Gastroesophageal sphincter (tissue), 3 donors: ENCODE measurements around the gene TDG.
A peak's percentile ranks its signal among the peaks of the same experiment; 100 is the strongest.

Experiments used
- EP300 ChIP-seq: sonication (generic); formaldehyde crosslinking; IDR thresholded peaks from one replicate; pipeline ENCODE4 v1.6.1; 2017; ENCODE audit warnings: antibody characterized with exemption, mild to moderate bottlenecking
- POLR2A ChIP-seq, 2 donors: fragments of 450-650 bp; IDR thresholded peaks; one replicate each; pipeline ENCODE4 v1.6.1; 2017; ENCODE audit warnings: antibody characterized with exemption in 2 of 2, mild to moderate bottlenecking in 2 of 2, moderate library complexity in 1 of 2
- POLR2AphosphoS5 ChIP-seq: sonication (generic); formaldehyde crosslinking; IDR thresholded peaks from one replicate; pipeline ENCODE4 v1.6.1; 2017; ENCODE audit warnings: antibody characterized with exemption
- TF ChIP-seq, protein P1 (sequence below), 4 experiments: fragments of 200-600 bp in 2 of 4; fragments of 450-650 bp in 2 of 4; sonication (generic) in 1 of 4; IDR thresholded peaks; one replicate each; pipeline ENCODE4 v1.5.1; 2017 to 2019; ENCODE audit warnings: antibody characterized with exemption in 4 of 4, mild to moderate bottlenecking in 2 of 4, moderate library complexity in 2 of 4

DNA sequence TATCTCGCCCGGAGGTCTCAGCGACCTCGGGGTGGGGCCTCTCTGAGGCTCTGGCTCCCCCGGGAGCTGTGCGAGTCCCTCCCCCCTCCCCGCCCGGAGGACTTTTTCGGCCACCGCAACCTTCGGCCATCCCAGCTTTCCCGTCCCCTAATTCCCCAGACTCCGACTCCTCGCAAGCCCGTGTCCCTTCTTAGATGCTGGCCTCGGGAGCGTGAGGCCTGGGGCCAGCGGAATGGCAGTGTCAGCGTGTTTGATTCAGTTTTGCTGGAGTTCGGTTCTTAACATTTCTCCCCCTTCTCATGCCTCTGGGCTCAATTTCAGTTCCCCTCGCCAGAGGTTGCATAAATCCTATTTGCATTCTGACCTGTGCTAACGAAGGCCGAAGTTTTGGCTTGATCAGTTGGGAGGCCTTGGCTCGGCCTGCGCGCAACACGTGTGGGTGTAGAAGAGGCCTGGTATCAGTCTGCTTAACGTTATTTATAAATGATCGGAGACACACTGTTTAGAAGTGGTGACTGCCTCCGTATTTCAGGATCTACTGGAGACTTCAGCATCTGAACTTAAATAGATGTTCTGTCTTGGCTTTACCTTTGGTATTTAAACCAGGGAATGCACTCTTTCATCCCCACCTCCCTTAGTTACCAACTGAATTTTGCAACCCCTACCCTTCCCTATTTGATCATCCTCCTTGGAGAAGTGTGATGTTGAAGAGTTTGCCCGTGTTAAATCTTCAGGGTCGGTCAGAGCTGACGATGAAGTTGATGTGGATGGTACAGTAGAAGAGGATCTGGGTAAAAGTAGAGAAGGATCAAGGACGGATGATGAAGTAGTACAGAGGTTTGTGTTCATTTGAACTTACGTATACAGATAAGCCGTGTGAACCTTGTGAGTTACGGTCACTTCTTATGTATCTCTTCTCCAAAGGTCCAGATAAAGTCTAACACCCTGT lies 34.6 kb upstream of the TDG start:
- TF ChIP-seq POLR2A (IDR thresholded peaks at IDR 0.05): no peak
- TF ChIP-seq, protein P1, sequence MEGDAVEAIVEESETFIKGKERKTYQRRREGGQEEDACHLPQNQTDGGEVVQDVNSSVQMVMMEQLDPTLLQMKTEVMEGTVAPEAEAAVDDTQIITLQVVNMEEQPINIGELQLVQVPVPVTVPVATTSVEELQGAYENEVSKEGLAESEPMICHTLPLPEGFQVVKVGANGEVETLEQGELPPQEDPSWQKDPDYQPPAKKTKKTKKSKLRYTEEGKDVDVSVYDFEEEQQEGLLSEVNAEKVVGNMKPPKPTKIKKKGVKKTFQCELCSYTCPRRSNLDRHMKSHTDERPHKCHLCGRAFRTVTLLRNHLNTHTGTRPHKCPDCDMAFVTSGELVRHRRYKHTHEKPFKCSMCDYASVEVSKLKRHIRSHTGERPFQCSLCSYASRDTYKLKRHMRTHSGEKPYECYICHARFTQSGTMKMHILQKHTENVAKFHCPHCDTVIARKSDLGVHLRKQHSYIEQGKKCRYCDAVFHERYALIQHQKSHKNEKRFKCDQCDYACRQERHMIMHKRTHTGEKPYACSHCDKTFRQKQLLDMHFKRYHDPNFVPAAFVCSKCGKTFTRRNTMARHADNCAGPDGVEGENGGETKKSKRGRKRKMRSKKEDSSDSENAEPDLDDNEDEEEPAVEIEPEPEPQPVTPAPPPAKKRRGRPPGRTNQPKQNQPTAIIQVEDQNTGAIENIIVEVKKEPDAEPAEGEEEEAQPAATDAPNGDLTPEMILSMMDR (IDR thresholded peaks at IDR 0.05): no peak
- peak; percentile 72 for TF ChIP-seq POLR2AphosphoS5
- no peak for TF ChIP-seq EP300
